Glutamatergic neuron (in vitro differentiated cells): ENCODE measurements around the gene CS. TPM values are rescaled to one million over a fixed set of nuclear protein-coding genes. Genes with fewer than 3 reads are reported as not detected.
"Not testable (repeated sequence)": the region's sequence is repeated elsewhere in the genome, so short reads cannot be mapped to it uniquely, and the experiment has no call there.

Source experiments
- DNase-seq: peaks from one replicate; pipeline ENCODE4 v3.0.0; 2022
- H3K27ac Mint-ChIP-seq: one replicate; pipeline ENCODE4 v1.8.0; 2020; ENCODE audit warnings: mild to moderate bottlenecking, mixed read lengths, inconsistent platforms; ENCODE audit not compliant: unreplicated experiment
- H3K27me3 Mint-ChIP-seq: one replicate; pipeline ENCODE4 v1.8.0; 2020; ENCODE audit warnings: mild to moderate bottlenecking, moderate library complexity, mixed read lengths, inconsistent platforms; ENCODE audit not compliant: unreplicated experiment
- H3K36me3 Mint-ChIP-seq: one replicate; pipeline ENCODE4 v1.8.0; 2020; ENCODE audit warnings: mild to moderate bottlenecking, mixed read lengths, inconsistent platforms; ENCODE audit not compliant: unreplicated experiment
- H3K4me1 Mint-ChIP-seq: one replicate; pipeline ENCODE4 v1.8.0; 2020; ENCODE audit warnings: mild to moderate bottlenecking, low read depth, mixed read lengths, inconsistent platforms; ENCODE audit not compliant: unreplicated experiment
- H3K4me3 Mint-ChIP-seq: one replicate; pipeline ENCODE4 v1.8.0; 2020; ENCODE audit warnings: mild to moderate bottlenecking, mixed read lengths, inconsistent platforms; ENCODE audit not compliant: unreplicated experiment
- H3K9me3 Mint-ChIP-seq: one replicate; pipeline ENCODE4 v1.8.0; 2020; ENCODE audit warnings: mild to moderate bottlenecking, moderate library complexity, mixed read lengths, inconsistent platforms; ENCODE audit not compliant: unreplicated experiment
- long read RNA-seq: library from polyadenylated mRNA; unstranded; transcript quantifications from one replicate; pipeline ENCODE4 v2.0.0, GENCODE V29; 2020; ENCODE audit not compliant: unreplicated experiment
- total RNA-seq: library from RNA; stranded (reverse); fragmentation: NEBNext Ultra II Directional; extraction: Animal tissue kit (Norgen Biotek cat#: 25700); gene quantifications from one replicate; pipeline ENCODE4 v1.2.1, GENCODE V29; 2021; ENCODE audit not compliant: unreplicated experiment
- TF ChIP-seq, protein P1 (sequence below): fragments of 200-600 bp; sonication (generic); IDR thresholded peaks from one replicate; pipeline ENCODE4 v1.5.0; 2021; ENCODE audit not compliant: partially characterized antibody, unreplicated experiment

Gene CS
- total RNA-seq = 257 TPM
- long read RNA-seq, transcript CS-201 (11 exons, 2,975 nt) = major isoform, 21 of 32 reads
- long read RNA-seq, partial matches to known transcripts = 3 of 32 reads
- long read RNA-seq, other reads (novel, unspliced or antisense) = 8 of 32 reads

DNA sequence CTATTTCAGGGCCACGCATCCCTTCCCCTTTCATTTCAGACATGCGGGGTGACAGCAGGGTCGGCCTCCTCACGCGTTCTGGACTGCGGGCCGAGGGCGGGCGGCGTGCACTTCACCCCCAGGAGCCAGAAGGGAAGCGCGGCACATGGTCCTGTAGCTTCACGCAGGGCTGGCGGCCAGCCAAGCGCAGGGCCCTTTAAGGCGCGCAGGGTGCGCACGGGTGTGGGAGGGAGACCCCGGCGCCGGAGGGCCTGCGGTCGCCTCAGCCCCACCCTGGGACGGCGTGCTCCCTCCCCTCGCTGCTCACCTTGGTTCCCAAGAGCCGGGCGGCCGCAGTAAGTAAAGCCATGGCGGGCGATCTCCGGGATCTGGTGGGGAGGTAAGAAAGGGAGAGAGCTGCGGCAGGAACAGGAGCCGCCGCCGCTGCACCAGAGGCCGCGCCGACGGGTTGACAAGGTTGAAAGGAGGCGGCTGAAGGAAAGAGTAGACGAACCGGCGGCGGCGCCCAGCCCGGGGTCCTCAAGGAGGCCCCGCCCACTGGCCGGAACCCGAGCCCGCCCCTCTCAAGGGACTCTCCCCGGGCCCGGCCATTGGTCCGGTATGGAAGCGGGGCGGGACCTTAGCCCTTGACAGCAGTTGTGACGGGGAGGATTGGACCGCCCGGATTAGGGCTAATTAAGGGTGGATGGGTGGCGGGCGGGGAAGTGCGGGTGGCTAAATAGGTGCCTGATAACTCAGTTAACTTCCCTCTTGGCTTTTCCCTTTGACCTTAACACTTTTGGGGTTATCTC, at the start of gene CS:
Gene CS (minus strand): TSS at position 478 of the 791 bp plus-strand sequence. CDS start 129 bp downstream, at position 349.
- Mint-ChIP-seq H3K9me3 (peaks cover 12% of the 10 kb centered on the region), H3K4me3 (peak within 1 kb of the TSS; percentile 95), H3K27me3 (peaks cover 2% of the 10 kb centered on the region)

DNA sequence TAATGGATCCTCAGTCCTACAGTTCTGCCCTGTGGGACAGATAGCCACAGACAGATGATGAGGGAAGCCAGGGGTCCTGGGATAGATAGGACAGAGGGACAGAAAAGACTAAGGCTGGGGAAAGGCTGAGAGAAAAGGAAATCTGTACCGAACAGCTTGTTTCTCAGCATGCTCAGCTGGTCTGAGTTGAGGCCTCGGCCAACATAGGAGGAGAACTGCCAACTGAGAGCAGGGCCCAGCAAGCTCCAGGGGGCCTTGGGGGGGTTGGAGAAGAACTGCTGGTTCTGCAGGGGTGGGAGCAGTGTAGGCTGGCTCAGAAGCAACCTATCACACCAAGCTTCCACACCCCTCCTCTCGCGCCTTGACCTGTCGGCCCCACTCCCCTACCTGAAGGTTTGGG, 48.6 kb upstream of the CS start:
- TF ChIP-seq, protein P1, sequence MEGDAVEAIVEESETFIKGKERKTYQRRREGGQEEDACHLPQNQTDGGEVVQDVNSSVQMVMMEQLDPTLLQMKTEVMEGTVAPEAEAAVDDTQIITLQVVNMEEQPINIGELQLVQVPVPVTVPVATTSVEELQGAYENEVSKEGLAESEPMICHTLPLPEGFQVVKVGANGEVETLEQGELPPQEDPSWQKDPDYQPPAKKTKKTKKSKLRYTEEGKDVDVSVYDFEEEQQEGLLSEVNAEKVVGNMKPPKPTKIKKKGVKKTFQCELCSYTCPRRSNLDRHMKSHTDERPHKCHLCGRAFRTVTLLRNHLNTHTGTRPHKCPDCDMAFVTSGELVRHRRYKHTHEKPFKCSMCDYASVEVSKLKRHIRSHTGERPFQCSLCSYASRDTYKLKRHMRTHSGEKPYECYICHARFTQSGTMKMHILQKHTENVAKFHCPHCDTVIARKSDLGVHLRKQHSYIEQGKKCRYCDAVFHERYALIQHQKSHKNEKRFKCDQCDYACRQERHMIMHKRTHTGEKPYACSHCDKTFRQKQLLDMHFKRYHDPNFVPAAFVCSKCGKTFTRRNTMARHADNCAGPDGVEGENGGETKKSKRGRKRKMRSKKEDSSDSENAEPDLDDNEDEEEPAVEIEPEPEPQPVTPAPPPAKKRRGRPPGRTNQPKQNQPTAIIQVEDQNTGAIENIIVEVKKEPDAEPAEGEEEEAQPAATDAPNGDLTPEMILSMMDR = no peak
- H3K36me3 Mint-ChIP-seq = no peaks in the 10 kb centered on the region
- H3K4me1 Mint-ChIP-seq = no peaks in the 10 kb centered on the region
- no peaks in the 10 kb centered on the region for H3K27me3 Mint-ChIP-seq
- H3K9me3 Mint-ChIP-seq = no peaks in the 10 kb centered on the region
- no peak overlapping the region for H3K27ac Mint-ChIP-seq
- no peak for DNase-seq
- no peak overlapping the region for H3K4me3 Mint-ChIP-seq

More for the DNA sequence above, at the start of gene CS:
- H3K4me1 Mint-ChIP-seq = peaks cover 24% of the 10 kb centered on the region
- DNase-seq = peak; percentile 99
- H3K27ac Mint-ChIP-seq = peak within 1 kb of the TSS; percentile 87
- TF ChIP-seq, protein P1 = no peak
- H3K36me3 Mint-ChIP-seq = no peaks in the 10 kb centered on the region

DNA sequence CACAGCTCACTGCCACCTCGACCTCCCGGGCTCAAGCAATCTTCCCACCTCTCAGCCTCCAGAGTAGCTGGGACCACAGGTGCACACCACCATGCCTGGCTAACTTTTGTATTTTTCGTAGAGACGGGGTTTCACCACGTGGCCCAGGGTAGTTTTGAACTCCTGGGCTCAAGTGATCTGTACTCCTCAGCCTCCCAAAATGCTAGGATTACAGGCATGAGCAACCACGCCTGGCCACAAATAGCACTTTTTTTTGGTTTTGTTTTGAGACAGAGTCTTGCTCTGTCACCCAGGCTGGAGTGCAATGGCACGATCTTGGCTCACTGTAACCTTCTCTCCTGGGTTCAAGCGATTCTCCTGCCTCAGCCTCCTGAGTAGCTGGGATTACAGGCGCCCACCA, 47.1 kb upstream of the CS start:
- not testable (repeated sequence) for H3K4me1 Mint-ChIP-seq, H3K27me3 Mint-ChIP-seq, H3K36me3 Mint-ChIP-seq, H3K4me3 Mint-ChIP-seq, H3K9me3 Mint-ChIP-seq, DNase-seq
- H3K27ac Mint-ChIP-seq = peak overlapping the region; percentile 33

DNA sequence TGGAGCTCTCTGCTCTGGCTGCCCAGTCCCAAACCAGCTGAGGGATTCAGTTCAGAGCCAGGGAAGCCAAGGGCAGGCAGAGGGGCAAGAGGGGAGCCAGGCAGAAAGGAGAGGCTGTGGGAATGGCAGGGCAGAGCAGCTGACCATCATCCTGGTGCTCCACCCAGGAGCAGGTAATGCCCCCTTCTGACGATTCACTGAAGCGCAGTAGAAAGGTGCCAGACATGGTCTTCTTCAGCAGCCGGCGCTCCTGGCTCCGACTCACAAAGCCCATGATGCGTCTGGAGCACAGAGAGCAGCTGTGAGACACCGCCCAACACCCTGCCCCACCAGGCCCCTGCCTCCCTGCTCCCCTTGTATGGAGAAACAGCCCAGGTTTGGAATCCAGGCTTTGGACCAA, 46.5 kb upstream of the CS start:
- no peak for DNase-seq
- Mint-ChIP-seq H3K9me3 (no peaks in the 10 kb centered on the region), H3K4me3 (no peak overlapping the region), H3K4me1 (no peaks in the 10 kb centered on the region), H3K27ac (peak overlapping the region; percentile 33), H3K36me3 (no peaks in the 10 kb centered on the region), H3K27me3 (no peaks in the 10 kb centered on the region)
- TF ChIP-seq, protein P1 = no peak

DNA sequence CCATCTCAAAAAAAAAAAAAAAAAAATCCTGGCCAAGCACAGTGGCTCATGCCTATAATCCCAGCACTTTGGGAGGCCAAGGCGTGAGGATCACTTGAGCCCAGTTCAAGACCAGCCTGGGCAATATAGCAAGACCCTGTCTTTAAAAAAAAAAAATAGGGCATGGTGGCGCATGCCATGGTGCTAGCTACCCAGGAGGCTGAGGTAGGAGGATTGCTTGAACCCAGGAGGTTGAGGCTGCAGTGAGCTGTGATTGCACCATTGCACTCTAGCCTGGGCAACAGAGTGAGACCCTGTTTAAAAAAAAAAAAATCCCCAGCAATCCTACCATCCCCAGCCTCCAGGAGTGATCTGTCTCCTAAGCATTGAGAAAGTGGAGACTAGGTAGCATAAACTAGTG, 42.2 kb upstream of the CS start:
- not testable (repeated sequence) for H3K27ac Mint-ChIP-seq, H3K27me3 Mint-ChIP-seq, H3K9me3 Mint-ChIP-seq, DNase-seq, H3K4me3 Mint-ChIP-seq, H3K4me1 Mint-ChIP-seq, H3K36me3 Mint-ChIP-seq

DNA sequence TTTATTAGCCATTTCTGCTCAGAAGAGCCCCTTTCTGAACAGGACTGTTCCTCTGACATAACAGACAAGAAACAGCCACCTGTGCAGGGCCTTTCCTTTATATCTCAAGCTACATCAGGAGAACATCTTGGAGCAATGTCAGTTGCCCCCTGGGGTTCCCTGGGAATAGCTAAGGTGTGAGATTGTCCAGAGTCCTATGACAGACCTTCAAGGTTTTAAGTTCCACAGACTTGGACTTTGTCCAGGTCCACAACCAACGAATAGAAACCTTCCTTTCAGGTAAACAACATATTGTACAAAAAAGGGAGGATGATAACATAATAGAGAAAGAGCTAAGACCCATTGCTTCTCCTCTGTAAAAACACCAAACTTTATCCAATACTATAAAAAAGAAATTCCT, 41.5 kb upstream of the CS start:
- Mint-ChIP-seq H3K4me3 (no peak overlapping the region), H3K27me3 (no peaks in the 10 kb centered on the region), H3K4me1 (no peaks in the 10 kb centered on the region), H3K36me3 (no peaks in the 10 kb centered on the region), H3K9me3 (peaks cover 3% of the 10 kb centered on the region), H3K27ac (no peak overlapping the region)
- TF ChIP-seq, protein P1 = no peak
- DNase-seq = no peak
